GM21526 (cell line): ENCODE data around the gene METTL24.

ENCODE experiments used
- ATAC-seq: cut with Tn5 transposase; IDR thresholded peaks from one replicate; pipeline ENCODE4 v1.9.1; 2021; ENCODE audit warnings: moderate library complexity; ENCODE audit not compliant: unreplicated experiment, low FRiP score

METTL24 gene

GRCh38 chr6:110340392-110340965 is 17.7 kb downstream of the METTL24 start:
- ATAC-seq, result no peak

GRCh38 chr6:110338820-110339470 is 19.2 kb downstream of the METTL24 start:
- ATAC-seq, result no peak

GRCh38 chr6:110337486-110337885 is 20.7 kb downstream of the METTL24 start:
- ATAC-seq, result no peak

GRCh38 chr6:110334423-110335180 is 23.5 kb downstream of the METTL24 start:
- ATAC-seq, result no peak

- ATAC-seq, result no peak
Measured at GRCh38 chr6:110332281-110332680, 25.9 kb downstream of the METTL24 start.

GRCh38 chr6:110331816-110332215 is 26.3 kb downstream of the METTL24 start:
- ATAC-seq, result no peak

GRCh38 chr6:110331390-110331789 is 26.8 kb downstream of the METTL24 start:
- ATAC-seq, result no peak

- no peak for ATAC-seq
Measured at GRCh38 chr6:110329714-110330436, 28.3 kb downstream of the METTL24 start.

- no peak for ATAC-seq
Measured at GRCh38 chr6:110329348-110329713, 28.8 kb downstream of the METTL24 start.

GRCh38 chr6:110328259-110328658 is 29.9 kb downstream of the METTL24 start:
- no peak for ATAC-seq

- ATAC-seq, result no peak
Measured at GRCh38 chr6:110327391-110327790, 30.8 kb downstream of the METTL24 start.

- no peak for ATAC-seq
Measured at GRCh38 chr6:110326609-110327008, 31.5 kb downstream of the METTL24 start.

GRCh38 chr6:110326057-110326456 is 32.1 kb downstream of the METTL24 start:
- no peak for ATAC-seq

GRCh38 chr6:110325197-110325596 is 33.0 kb downstream of the METTL24 start:
- no peak for ATAC-seq

- no peak for ATAC-seq
Measured at GRCh38 chr6:110324548-110324947, 33.6 kb downstream of the METTL24 start.

- no peak for ATAC-seq
Measured at GRCh38 chr6:110323258-110323657, 34.9 kb downstream of the METTL24 start.

- ATAC-seq, result no peak
Measured at GRCh38 chr6:110322874-110323242, 35.3 kb downstream of the METTL24 start.

- ATAC-seq, result no peak
Measured at GRCh38 chr6:110322151-110322873, 35.8 kb downstream of the METTL24 start.

- ATAC-seq, result no peak
Measured at GRCh38 chr6:110320307-110320706, 37.8 kb downstream of the METTL24 start.

GRCh38 chr6:110319843-110320242 is 38.3 kb downstream of the METTL24 start:
- ATAC-seq, result no peak

- ATAC-seq, result no peak
Measured at GRCh38 chr6:110319381-110319780, 38.8 kb downstream of the METTL24 start.
